C4-2B (cell line): ENCODE measurements around the gene ADAM22.

Experiments
- CTCF ChIP-seq: fragments of 450-650 bp; conservative IDR thresholded peaks from 2 replicates; pipeline ENCODE4 v1.5.1; 2017; ENCODE audit warnings: mild to moderate bottlenecking
- ZFX ChIP-seq: fragments of 450-650 bp; IDR thresholded peaks from 2 replicates; pipeline ENCODE4 v1.6.1; 2017

GRCh38 chr7:87935384-87935706 is 1.3 kb downstream of the ADAM22 start:
- TF ChIP-seq CTCF (no peak), ZFX (no peak)
